Measurements from ENCODE around the gene NXPH4. TPM values are rescaled to one million over a fixed set of nuclear protein-coding genes. Genes with fewer than 3 reads are reported as not detected.

NXPH4 gene
- total RNA-seq, 6 experiments from 2014 or later = 0.87 to 1.5 (median 1.2) TPM; not detected in 3

GRCh38 chr12:57239587-57240065 is 23.0 kb downstream of the NXPH4 start:
- 2% methylated on average over 12 of the region's 14 CpGs for WGBS (ENCODE audit: insufficient coverage, low coverage, low lambda C conversion rate, missing lambda C conversion rate)
- Histone ChIP-seq H3K36me3 (peaks cover 0 to 1% (median under 1%) of the 10 kb centered on the region in 4 donors), H3K27me3 (peaks cover 0 to 7% of the 10 kb centered on the region in 2 donors), H3K9me3 (no peaks in the 10 kb centered on the region), H3K27ac (no peak overlapping the region), H3K4me3 (peak overlapping the region in 2 of 3 donors; percentile 27 to 30), H3K4me1 (peaks cover 0 to 52% (median 17%) of the 10 kb centered on the region in 4 donors)
- intact Hi-C loops (cut with DNase I) = loop anchor here in 1 of 2 donors (5.0 kb wide), 1 partner anchor 32 kb away; no protein-coding TSS in a partner anchor
- ATAC-seq (no peak), DNase-seq (no peak)
- no peak for TF ChIP-seq POLR2A (IDR thresholded peaks at IDR 0.05)
- TF ChIP-seq CTCF (IDR thresholded peaks at IDR 0.05) = no peak

- Histone ChIP-seq H3K4me3 (peak overlapping the region; percentile 14 to 30 (median 27)), H3K9me3 (no peaks in the 10 kb centered on the region), H3K27me3 (peaks cover 0 to 7% of the 10 kb centered on the region in 2 donors), H3K4me1 (peaks cover 0 to 51% (median 16%) of the 10 kb centered on the region in 4 donors), H3K36me3 (no peaks in the 10 kb centered on the region), H3K27ac (no peak overlapping the region)
- TF ChIP-seq CTCF (IDR thresholded peaks at IDR 0.05) (peak in 1 of 4 donors; percentile 16), POLR2A (IDR thresholded peaks at IDR 0.05) (peak; percentile 28)
- DNase-seq (peak in 1 of 3 donors; percentile 68), ATAC-seq (peak; percentile 2 to 13 (median 4))
- WGBS (ENCODE audit: insufficient coverage, low coverage, low lambda C conversion rate, missing lambda C conversion rate) = 1% methylated on average over 44 of the region's 72 CpGs
- intact Hi-C loops (cut with DNase I) = loop anchor here in 1 of 2 donors (5.0 kb wide), 1 partner anchor 33 kb away; no protein-coding TSS in a partner anchor
These were observed 23.7 kb downstream of the NXPH4 start for GRCh38 chr12:57240066-57240921.

GRCh38 chr12:57240926-57241401 is 24.4 kb downstream of the NXPH4 start:
- Histone ChIP-seq H3K27ac (no peak overlapping the region), H3K9me3 (no peaks in the 10 kb centered on the region), H3K4me3 (peak overlapping the region in 1 of 3 donors; percentile 30), H3K36me3 (no peaks in the 10 kb centered on the region), H3K27me3 (peaks cover 0 to 7% of the 10 kb centered on the region in 2 donors), H3K4me1 (peaks cover 0 to 51% (median 16%) of the 10 kb centered on the region in 4 donors)
- DNase-seq (no peak), ATAC-seq (no peak)
- intact Hi-C loops (cut with DNase I) = loop anchor here in 1 of 2 donors (5.0 kb wide), 1 partner anchor 34 kb away; no protein-coding TSS in a partner anchor
- WGBS (ENCODE audit: insufficient coverage, low coverage, low lambda C conversion rate, missing lambda C conversion rate) = 11% methylated on average over 8 of the region's 19 CpGs
- TF ChIP-seq CTCF (IDR thresholded peaks at IDR 0.05) = no peak
- TF ChIP-seq POLR2A (IDR thresholded peaks at IDR 0.05) = no peak

- Histone ChIP-seq H3K27ac (no peak overlapping the region), H3K4me3 (no peak overlapping the region), H3K27me3 (peaks cover 0 to 7% of the 10 kb centered on the region in 2 donors), H3K4me1 (peaks cover 0 to 51% (median 16%) of the 10 kb centered on the region in 4 donors), H3K9me3 (no peaks in the 10 kb centered on the region), H3K36me3 (no peaks in the 10 kb centered on the region)
- intact Hi-C loops (cut with DNase I) = loop anchor here in 1 of 2 donors (5.0 kb wide), 1 partner anchor 34 kb away; no protein-coding TSS in a partner anchor
- TF ChIP-seq POLR2A (IDR thresholded peaks at IDR 0.05) (no peak), CTCF (IDR thresholded peaks at IDR 0.05) (no peak)
- DNase-seq (no peak), ATAC-seq (no peak)
- WGBS (ENCODE audit: insufficient coverage, low coverage, low lambda C conversion rate, missing lambda C conversion rate) = 7% methylated on average over 21 of the region's 48 CpGs
These were observed 25.1 kb downstream of the NXPH4 start for GRCh38 chr12:57241402-57242310.

Data from right lobe of liver (tissue), 6 donors.